K562 (cell line): ENCODE results near the gene WNK1. TPM values are rescaled to one million over a fixed set of nuclear protein-coding genes. Genes with fewer than 3 reads are reported as not detected.

Source experiments
- ATAC-seq: fragments of 200-7000 bp; cut with Tn5 transposase; 3 replicates; pipeline ENCODE4 v1.9.1; 2020; ENCODE audit warnings: moderate library complexity
- BruUV-seq: library from RNA; stranded (reverse); fragments of 400-500 nt; replicated peaks from 2 replicates; lab custom pipeline; 2021; lab: Mats Ljungman, UMichigan
- CTCF ChIA-PET: fragments of 300-600 bp; formaldehyde crosslinking; extraction: SDS; loops from one replicate; lab custom pipeline; 2021; ENCODE audit warnings: low intra/inter-chr PET ratio; lab: Yijun Ruan, JAX
- POLR2A ChIA-PET: fragments of 300-600, 350-650 bp; sonication (Branson Sonifier 250); formaldehyde crosslinking; extraction: SDS; loops from one replicate; lab custom pipeline; 2021; ENCODE audit warnings: antibody characterized with exemption, inconsistent platforms; lab: Yijun Ruan, JAX
- DNase-seq, 4 experiments: peaks; one replicate each; pipeline versions ENCODE4 v3.0.0 to v3.0.0-alpha.2; 2011 to 2018; ENCODE audit warnings: low spot score in 3 of 4, mixed read lengths in 3 of 4; ENCODE audit errors: extremely low read depth in 1 of 4
- FAIRE-seq: peaks from 2 replicates; lab custom pipeline; 2011; peaks lifted over from hg19 to GRCh38; lab: Jason Lieb, UNC
- H2AFZ ChIP-seq: 2 replicates; pipeline ENCODE4 v1.6.0; 2011; ENCODE audit warnings: low read depth, low read length, control low read depth, inconsistent platforms
- H3K27ac ChIP-seq: fragments of 200-600 bp; 3 replicates; pipeline ENCODE4 v1.8.0; 2011; ENCODE audit warnings: low read depth, mild to moderate bottlenecking, control low read depth, inconsistent platforms, low read length, moderate library complexity, mixed read lengths; ENCODE audit errors: extremely low read depth
- H3K27me3 ChIP-seq, 2 experiments: fragments of 300-600 bp in 1 of 2; 2 replicates in 1 of 2; 3 replicates in 1 of 2; pipeline versions ENCODE4 v1.6.0 to v1.8.0; 2011; ENCODE audit warnings: inconsistent platforms in 2 of 2, low read length in 2 of 2, mild to moderate bottlenecking in 1 of 2, mixed read lengths in 1 of 2, moderate library complexity in 1 of 2; ENCODE audit not compliant: control insufficient read depth in 2 of 2, insufficient read depth in 2 of 2
- H3K36me3 ChIP-seq: fragments of 300-600 bp; 3 replicates; pipeline ENCODE4 v1.8.0; 2011; ENCODE audit warnings: mild to moderate bottlenecking, low read length, inconsistent platforms; ENCODE audit not compliant: control insufficient read depth, insufficient read depth
- H3K4me1 ChIP-seq, 2 experiments: fragments of 200-600 bp in 1 of 2; replicated peaks in 1 of 2; 2 replicates in 1 of 2; 3 replicates in 1 of 2; pipeline versions ENCODE4 v1.5.1 to v1.8.0; 2011; ENCODE audit warnings: inconsistent platforms in 2 of 2, low read length in 2 of 2, mild to moderate bottlenecking in 1 of 2, mixed read lengths in 1 of 2, moderate library complexity in 1 of 2; ENCODE audit not compliant: control insufficient read depth in 2 of 2, insufficient read depth in 2 of 2
- H3K4me2 ChIP-seq: 2 replicates; pipeline ENCODE4 v1.6.1; 2011; ENCODE audit warnings: low read length, control low read depth, inconsistent platforms, mixed read lengths; ENCODE audit not compliant: insufficient read depth
- H3K4me3 ChIP-seq: fragments of 200-600 bp; sonication (generic), shearing (Covaris generic); 2 replicates; pipeline ENCODE4 v1.5.1; 2016; ENCODE audit warnings: control low read depth, inconsistent platforms
- H3K79me2 ChIP-seq: fragments of 200-600 bp; 3 replicates; pipeline ENCODE4 v1.8.0; 2011; ENCODE audit warnings: low read length, inconsistent platforms; ENCODE audit not compliant: control insufficient read depth, insufficient read depth
- H3K9ac ChIP-seq, 2 experiments: 2 replicates each; pipeline versions ENCODE4 v1.6.0 to v1.6.1; 2011; ENCODE audit warnings: low read depth in 2 of 2, low read length in 2 of 2, control low read depth in 1 of 2, inconsistent platforms in 1 of 2, mild to moderate bottlenecking in 1 of 2, mixed read lengths in 1 of 2; ENCODE audit not compliant: insufficient read depth in 1 of 2
- H3K9me1 ChIP-seq: one replicate; pipeline ENCODE4 v1.6.0; 2011; ENCODE audit warnings: inconsistent platforms, mild to moderate bottlenecking, low read length, moderate library complexity; ENCODE audit not compliant: control insufficient read depth, insufficient read depth
- H3K9me3 ChIP-seq: replicated peaks from 2 replicates; pipeline ENCODE4 v1.5.1; 2011; ENCODE audit warnings: low read depth, low read length, inconsistent platforms; ENCODE audit not compliant: control insufficient read depth, insufficient read depth
- H4K20me1 ChIP-seq: replicated peaks from 2 replicates; pipeline ENCODE4 v1.6.1; 2011; ENCODE audit warnings: low read length, inconsistent platforms, mixed read lengths; ENCODE audit not compliant: control insufficient read depth, insufficient read depth
- ELF1 ChIP-seq: fragments of 200-800 bp; sonication (Bioruptor generic); IDR thresholded peaks from 2 replicates; pipeline ENCODE4 v1.6.1; 2016; ENCODE audit warnings: missing genetic modification characterization, missing compliant biosample characterization
- EWSR1 ChIP-seq: fragments of 450-650 bp; IDR thresholded peaks from 2 replicates; pipeline ENCODE4 v1.6.1; 2018; ENCODE audit warnings: borderline replicate concordance, mild to moderate bottlenecking, low read depth, moderate library complexity; ENCODE audit not compliant: partially characterized antibody
- FOS ChIP-seq: IDR thresholded peaks from 3 replicates; pipeline ENCODE4 v1.6.1; 2011; ENCODE audit not compliant: insufficient read length; ENCODE audit errors: extremely low read depth
- HDAC2 ChIP-seq: fragments of 450-650 bp; IDR thresholded peaks from 2 replicates; pipeline ENCODE4 v1.6.1; 2016; ENCODE audit warnings: mild to moderate bottlenecking
- ID3 ChIP-seq, 2 experiments: fragments of 250-450 bp in 1 of 2; fragments of 450-650 bp in 1 of 2; sonication (Bioruptor Pico) in 1 of 2; IDR thresholded peaks; 2 replicates each; pipeline versions ENCODE4 v1.6.1 to v1.8.0; 2016 to 2021; ENCODE audit warnings: mild to moderate bottlenecking in 2 of 2, moderate library complexity in 2 of 2, missing compliant biosample characterization in 1 of 2, missing genetic modification characterization in 1 of 2
- MAZ ChIP-seq, 2 experiments: fragments of 450-650 bp in 1 of 2; sonication (generic) in 1 of 2; formaldehyde crosslinking; IDR thresholded peaks in 1 of 2; conservative IDR thresholded peaks in 1 of 2; 2 replicates each; pipeline versions ENCODE4 v1.4.0 to v1.5.0; 2020; ENCODE audit warnings: mild to moderate bottlenecking in 1 of 2, missing genetic modification reagents in 1 of 2
- PHB ChIP-seq: fragments of 250-450 bp; sonication (Bioruptor Pico); IDR thresholded peaks from 2 replicates; pipeline ENCODE4 v1.5.0; 2021
- PHTF2 ChIP-seq: fragments of 250-450 bp; sonication (Bioruptor Pico); IDR thresholded peaks from 2 replicates; pipeline ENCODE4 v1.5.0; 2021; ENCODE audit warnings: mild to moderate bottlenecking
- PML ChIP-seq: IDR thresholded peaks from 2 replicates; pipeline ENCODE4 v1.6.1; 2012; ENCODE audit warnings: low read length, inconsistent platforms
- PTBP1 ChIP-seq: fragments of 200-400 bp; formaldehyde crosslinking; IDR thresholded peaks from 2 replicates; pipeline ENCODE4 v1.6.1; 2017; ENCODE audit warnings: low read depth, low read length
- RFX7 ChIP-seq: fragments of 250-450 bp; sonication (Bioruptor Pico); IDR thresholded peaks from 2 replicates; pipeline ENCODE4 v1.5.1; 2021; ENCODE audit warnings: mild to moderate bottlenecking
- RUNX1 ChIP-seq: sonication (generic); IDR thresholded peaks from 2 replicates; pipeline ENCODE4 v1.6.1; 2016; ENCODE audit warnings: antibody characterized with exemption, low read depth
- ZNF347 ChIP-seq: fragments of 450-650 bp; formaldehyde crosslinking; IDR thresholded peaks from 2 replicates; pipeline ENCODE4 v1.4.0; 2020; ENCODE audit warnings: low read depth, mild to moderate bottlenecking, moderate library complexity
- ZNF41 ChIP-seq: fragments of 250-450 bp; sonication (Bioruptor Pico); conservative IDR thresholded peaks from 2 replicates; pipeline ENCODE4 v1.4.0; 2020; ENCODE audit warnings: mild to moderate bottlenecking
- ZNF655 ChIP-seq: fragments of 250-450 bp; sonication (Bioruptor Pico); IDR thresholded peaks from 2 replicates; pipeline ENCODE4 v1.5.0; 2021
- WGBS: fragments of 100-300 bp; shearing (Covaris generic); methylation state at CpG from one replicate; pipeline ENCODE4 v1.1.6; 2016; ENCODE audit warnings: low coverage, mixed read lengths; ENCODE audit not compliant: insufficient coverage; ENCODE audit errors: missing lambda C conversion rate; 5-methylcytosine and 5-hydroxymethylcytosine counted together
- in situ Hi-C: fragments of 300-500 bp; cut with MboI; formaldehyde crosslinking; loops from 4 replicates; pipeline ENCODE4 v1.15.0; 2018; ENCODE audit warnings: inconsistent platforms, mixed read lengths
- intact Hi-C: fragments of 100-400 bp; cut with micrococcal nuclease; formaldehyde crosslinking; loops from 2 replicates; pipeline ENCODE4 v1.14.2; 2022
- polyA plus RNA-seq, 8 experiments: library from polyadenylated mRNA; depleted of rRNA in 4 of 8; stranded (reverse) in 5 of 8; unstranded in 3 of 8; fragments of >200 nt; fragmentation: Nextera tagmentation in 2 of 8; fragmentation: Illumina TruSeq in 1 of 8; extraction: Ambion mirVana in 2 of 8; extraction: Trizol in 1 of 8; gene quantifications; 2 replicates each; pipeline versions ENCODE4 v1.2.1 to v1.2.3, GENCODE V29; 2011 to 2014; ENCODE audit warnings: inconsistent platforms in 1 of 8, missing spikeins in 1 of 8
- total RNA-seq, 7 experiments: library from RNA; depleted of rRNA in 6 of 7; stranded (reverse); fragments of >200 nt in 6 of 7; fragmentation: Illumina TruSeq in 2 of 7; extraction: Trizol in 2 of 7; gene quantifications; 2 replicates each; pipeline versions ENCODE4 v1.2.1 to v1.2.3, GENCODE V29; 2011 to 2021; ENCODE audit warnings: low replicate concordance in 1 of 7
- TF ChIP-seq, protein P1 (sequence below): fragments of 250-450 bp; sonication (Bioruptor Pico); IDR thresholded peaks from 2 replicates; pipeline ENCODE4 v1.4.0; 2020; ENCODE audit warnings: mild to moderate bottlenecking
- TF ChIP-seq, protein P2 (sequence below): fragments of 450-650 bp; IDR thresholded peaks from 2 replicates; pipeline ENCODE4 v1.6.1; 2016

WNK1 gene
- total and polyA plus RNA-seq, 9 of the 15 experiments (the other 6 are each of a cell fraction or from before 2014, with no cell fraction given): 4.3 to 73.9 (median 31.0) TPM

- FAIRE-seq (peak; percentile 86), ATAC-seq (peak; percentile 70)
- in situ Hi-C loops: loop anchor here (5.0 kb wide), 1 partner anchor 179 kb away; no protein-coding TSS in a partner anchor
- no peak for TF ChIP-seq ZNF41 (CRISPR knock-in tag)
- TF ChIP-seq, protein P1, sequence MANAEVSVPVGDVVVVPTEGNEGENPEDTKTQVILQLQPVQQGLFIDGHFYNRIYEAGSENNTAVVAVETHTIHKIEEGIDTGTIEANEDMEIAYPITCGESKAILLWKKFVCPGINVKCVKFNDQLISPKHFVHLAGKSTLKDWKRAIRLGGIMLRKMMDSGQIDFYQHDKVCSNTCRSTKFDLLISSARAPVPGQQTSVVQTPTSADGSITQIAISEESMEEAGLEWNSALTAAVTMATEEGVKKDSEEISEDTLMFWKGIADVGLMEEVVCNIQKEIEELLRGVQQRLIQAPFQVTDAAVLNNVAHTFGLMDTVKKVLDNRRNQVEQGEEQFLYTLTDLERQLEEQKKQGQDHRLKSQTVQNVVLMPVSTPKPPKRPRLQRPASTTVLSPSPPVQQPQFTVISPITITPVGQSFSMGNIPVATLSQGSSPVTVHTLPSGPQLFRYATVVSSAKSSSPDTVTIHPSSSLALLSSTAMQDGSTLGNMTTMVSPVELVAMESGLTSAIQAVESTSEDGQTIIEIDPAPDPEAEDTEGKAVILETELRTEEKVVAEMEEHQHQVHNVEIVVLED: peak; percentile 90
- TF ChIP-seq ZNF655 (CRISPR knock-in tag): no peak
- no peak for TF ChIP-seq ZNF347
- no peak for TF ChIP-seq HDAC2
- peak in 1 of 2 experiments; percentile 59; a peak in 1 of 4 replicates for TF ChIP-seq MAZ (CRISPR knock-in tag; conservative IDR thresholded peaks at IDR 0.05 in 1 of 2, IDR thresholded peaks at IDR 0.05 in 1 of 2)
- no peak for TF ChIP-seq RFX7 (CRISPR knock-in tag)
- no peak for TF ChIP-seq PHB (CRISPR knock-in tag)
- TF ChIP-seq RUNX1: no peak
- peak; percentile 66 for TF ChIP-seq ELF1
- TF ChIP-seq PTBP1: no peak
- no peak for TF ChIP-seq FOS
- TF ChIP-seq ID3 (CRISPR knock-in tag; IDR thresholded peaks at IDR 0.05): no peak
- TF ChIP-seq ID3 (tag; IDR thresholded peaks at IDR 0.05): no peak
- no peak for TF ChIP-seq PHTF2 (CRISPR knock-in tag)
- no peak; the same call in 1 of the 2 replicates for TF ChIP-seq PML
- no peak for TF ChIP-seq EWSR1
- TF ChIP-seq, protein P2, sequence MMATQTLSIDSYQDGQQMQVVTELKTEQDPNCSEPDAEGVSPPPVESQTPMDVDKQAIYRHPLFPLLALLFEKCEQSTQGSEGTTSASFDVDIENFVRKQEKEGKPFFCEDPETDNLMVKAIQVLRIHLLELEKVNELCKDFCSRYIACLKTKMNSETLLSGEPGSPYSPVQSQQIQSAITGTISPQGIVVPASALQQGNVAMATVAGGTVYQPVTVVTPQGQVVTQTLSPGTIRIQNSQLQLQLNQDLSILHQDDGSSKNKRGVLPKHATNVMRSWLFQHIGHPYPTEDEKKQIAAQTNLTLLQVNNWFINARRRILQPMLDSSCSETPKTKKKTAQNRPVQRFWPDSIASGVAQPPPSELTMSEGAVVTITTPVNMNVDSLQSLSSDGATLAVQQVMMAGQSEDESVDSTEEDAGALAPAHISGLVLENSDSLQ: no peak
Measured at GRCh38 chr12:751192-751998, 984 bp upstream of the WNK1 start.

More at GRCh38 chr12:751192-751998, 984 bp upstream of the WNK1 start:
- no peaks in the 10 kb centered on the region for H3K9me3 ChIP-seq
- peak overlapping the region; percentile 84 for H3K4me2 ChIP-seq
- 3% methylated on average over 34 of the region's 42 CpGs for WGBS
- H3K9me1 ChIP-seq: no peaks in the 10 kb centered on the region
- peak overlapping the region; percentile 61 for H3K4me3 ChIP-seq
- peak; percentile 67 to 96 (median 74) for DNase-seq
- ChIA-PET POLR2A (interaction anchor here (0.7 to 1.6 kb wide), 12 partner anchors 9 to 952 kb away, joined by 3 to 4 read pairs (median 3); no protein-coding TSS in a partner anchor), CTCF (interaction anchor here (0.7 to 2.4 kb wide), 5 partner anchors 27 to 183 kb away, joined by 3 to 20 read pairs (median 5); no protein-coding TSS in a partner anchor)
- H4K20me1 ChIP-seq: peaks cover 19% of the 10 kb centered on the region
- intact Hi-C loops: loop anchor here (2.0 to 5.0 kb wide), 3 partner anchors 61 to 175 kb away; no protein-coding TSS in a partner anchor
- H3K4me1 ChIP-seq: peaks cover 8 to 20% of the 10 kb centered on the region in 2 experiments; a peak in 4 of 5 replicates
- peak overlapping the region; percentile 84 for H3K27ac ChIP-seq
- BruUV-seq: no TSS peak
- H3K27me3 ChIP-seq: no peaks in the 10 kb centered on the region
- peak overlapping the region; percentile 91 for H2AFZ ChIP-seq
- peaks cover 4% of the 10 kb centered on the region; the same call in 1 of the 3 replicates for H3K36me3 ChIP-seq
- peak overlapping the region; percentile 77 to 92 for H3K9ac ChIP-seq
- H3K79me2 ChIP-seq: peaks cover 52% of the 10 kb centered on the region
